ENCODE measurements around the gene OR2Y1.
"Not testable (repeated sequence)": the region's sequence is repeated elsewhere in the genome, so short reads cannot be mapped to it uniquely, and the experiment has no call there.

Gene OR2Y1

DNA sequence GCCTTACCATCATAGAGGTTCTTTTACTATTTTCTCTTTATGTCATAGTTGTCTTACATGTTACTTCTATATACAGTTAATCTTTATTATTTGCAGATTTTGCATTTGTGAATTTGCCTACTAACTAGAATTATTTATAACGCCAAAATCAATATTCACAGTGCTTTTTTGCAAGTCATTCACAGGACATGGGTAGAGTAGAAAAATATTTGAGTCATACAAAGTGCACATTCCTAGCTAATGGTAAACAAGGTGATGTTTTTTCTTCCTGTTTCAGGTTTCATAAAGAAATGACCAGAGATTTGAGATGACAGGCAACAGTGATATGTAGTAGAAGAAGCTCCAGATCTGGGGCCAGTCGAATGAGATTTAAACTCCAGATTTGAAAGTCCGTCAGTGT lies 30.0 kb upstream of the OR2Y1 start:
- no peak for DNase-seq

DNA sequence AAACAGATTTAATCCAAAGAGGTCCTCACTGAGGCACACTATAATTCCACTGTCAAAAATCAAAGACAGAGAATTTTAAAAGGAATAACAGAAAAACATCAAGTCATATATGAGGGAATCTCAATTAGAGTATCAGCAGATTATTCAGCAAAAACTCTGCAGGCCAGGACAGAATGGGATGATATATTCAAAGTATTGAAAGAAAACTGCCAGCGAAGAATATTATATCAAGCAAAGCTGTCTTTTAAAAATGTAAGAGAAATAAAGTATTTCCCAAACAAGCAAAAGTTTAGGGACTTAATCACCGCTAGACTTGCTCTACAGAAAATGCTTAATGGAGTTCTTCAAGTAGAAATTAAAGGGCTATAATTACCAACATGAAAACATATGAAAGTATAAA lies 15.7 kb upstream of the OR2Y1 start:
- no peaks in the 10 kb centered on the region for H3K27me3 ChIP-seq
- no peak for DNase-seq
- H3K36me3 ChIP-seq = no peaks in the 10 kb centered on the region
- no peak overlapping the region for H3K4me3 ChIP-seq
- peaks cover 0 to 20% (median 0%) of the 10 kb centered on the region in 3 donors for H3K9me3 ChIP-seq
- TF ChIP-seq, protein P1, sequence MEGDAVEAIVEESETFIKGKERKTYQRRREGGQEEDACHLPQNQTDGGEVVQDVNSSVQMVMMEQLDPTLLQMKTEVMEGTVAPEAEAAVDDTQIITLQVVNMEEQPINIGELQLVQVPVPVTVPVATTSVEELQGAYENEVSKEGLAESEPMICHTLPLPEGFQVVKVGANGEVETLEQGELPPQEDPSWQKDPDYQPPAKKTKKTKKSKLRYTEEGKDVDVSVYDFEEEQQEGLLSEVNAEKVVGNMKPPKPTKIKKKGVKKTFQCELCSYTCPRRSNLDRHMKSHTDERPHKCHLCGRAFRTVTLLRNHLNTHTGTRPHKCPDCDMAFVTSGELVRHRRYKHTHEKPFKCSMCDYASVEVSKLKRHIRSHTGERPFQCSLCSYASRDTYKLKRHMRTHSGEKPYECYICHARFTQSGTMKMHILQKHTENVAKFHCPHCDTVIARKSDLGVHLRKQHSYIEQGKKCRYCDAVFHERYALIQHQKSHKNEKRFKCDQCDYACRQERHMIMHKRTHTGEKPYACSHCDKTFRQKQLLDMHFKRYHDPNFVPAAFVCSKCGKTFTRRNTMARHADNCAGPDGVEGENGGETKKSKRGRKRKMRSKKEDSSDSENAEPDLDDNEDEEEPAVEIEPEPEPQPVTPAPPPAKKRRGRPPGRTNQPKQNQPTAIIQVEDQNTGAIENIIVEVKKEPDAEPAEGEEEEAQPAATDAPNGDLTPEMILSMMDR (IDR thresholded peaks at IDR 0.05) = no peak
- intact Hi-C loops (cut with DNase I; ENCODE audit: low total_unique reads) = no loop called here
- H3K27ac ChIP-seq = no peak overlapping the region
- H3K4me1 ChIP-seq = no peaks in the 10 kb centered on the region

More for the DNA sequence above, 30.0 kb upstream of the OR2Y1 start:
- intact Hi-C loops (cut with DNase I; ENCODE audit: low total_unique reads) = no loop called here
- no peak overlapping the region for H3K27ac ChIP-seq
- no peak overlapping the region for H3K4me3 ChIP-seq
- no peaks in the 10 kb centered on the region for H3K4me1 ChIP-seq
- TF ChIP-seq, protein P1 (IDR thresholded peaks at IDR 0.05) = no peak
- H3K9me3 ChIP-seq = peaks cover 3 to 14% (median 5%) of the 10 kb centered on the region in 3 donors
- H3K36me3 ChIP-seq = peaks cover 0 to 3% (median 0%) of the 10 kb centered on the region in 3 donors
- H3K27me3 ChIP-seq = no peaks in the 10 kb centered on the region

DNA sequence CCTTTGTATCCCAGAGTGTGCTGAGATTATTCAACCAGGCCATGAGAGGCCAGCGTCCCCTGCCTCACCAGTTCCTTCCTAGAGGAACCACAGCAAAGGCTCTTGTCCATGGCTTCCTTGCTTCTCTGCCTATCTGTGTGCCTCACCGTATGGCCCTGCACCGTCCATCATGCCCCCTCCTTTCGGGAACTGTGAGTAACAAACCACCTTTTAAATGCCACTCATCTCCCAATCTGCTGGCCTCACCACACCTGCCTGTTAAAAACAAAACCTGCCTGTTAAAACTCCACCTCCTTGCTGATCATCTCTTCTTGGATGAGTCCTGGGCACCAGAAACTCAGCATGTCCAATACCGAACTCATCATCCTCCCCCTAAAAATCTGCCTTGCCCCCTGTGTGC lies 4.4 kb upstream of the OR2Y1 start:
- TF ChIP-seq, protein P1 (IDR thresholded peaks at IDR 0.05) = no peak
- Histone ChIP-seq H3K27me3 (peaks cover 0 to 9% of the 10 kb centered on the region in 2 donors), H3K36me3 (no peaks in the 10 kb centered on the region), H3K9me3 (no peaks in the 10 kb centered on the region), H3K4me3 (no peak overlapping the region), H3K4me1 (no peaks in the 10 kb centered on the region), H3K27ac (no peak overlapping the region)
- intact Hi-C loops (cut with DNase I; ENCODE audit: low total_unique reads) = no loop called here
- no peak for DNase-seq

DNA sequence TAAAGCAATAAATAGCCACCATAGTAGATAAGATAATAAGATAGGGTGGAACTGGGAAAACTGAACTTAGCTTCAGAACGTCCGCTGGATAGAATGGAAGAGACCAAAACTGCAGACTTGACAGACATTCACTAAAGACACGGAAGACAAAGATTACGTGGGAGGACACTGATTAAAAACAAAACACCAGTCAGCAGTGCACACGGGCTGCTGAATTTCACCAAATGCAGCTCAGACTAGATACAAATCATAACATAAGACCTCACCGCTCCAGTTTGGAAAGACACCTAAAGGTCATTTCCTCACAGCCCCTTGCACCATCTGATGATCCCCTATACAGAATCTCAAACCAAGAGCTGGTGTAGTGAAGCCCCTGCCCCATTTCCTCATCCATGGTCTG lies 2.9 kb upstream of the OR2Y1 start:
- Histone ChIP-seq H3K27me3 (peaks cover 0 to 9% of the 10 kb centered on the region in 2 donors), H3K4me1 (no peaks in the 10 kb centered on the region), H3K4me3 (no peak overlapping the region), H3K27ac (no peak overlapping the region), H3K36me3 (no peaks in the 10 kb centered on the region), H3K9me3 (no peaks in the 10 kb centered on the region)
- no peak for DNase-seq
- intact Hi-C loops (cut with DNase I; ENCODE audit: low total_unique reads) = no loop called here
- TF ChIP-seq, protein P1 (IDR thresholded peaks at IDR 0.05) = no peak

DNA sequence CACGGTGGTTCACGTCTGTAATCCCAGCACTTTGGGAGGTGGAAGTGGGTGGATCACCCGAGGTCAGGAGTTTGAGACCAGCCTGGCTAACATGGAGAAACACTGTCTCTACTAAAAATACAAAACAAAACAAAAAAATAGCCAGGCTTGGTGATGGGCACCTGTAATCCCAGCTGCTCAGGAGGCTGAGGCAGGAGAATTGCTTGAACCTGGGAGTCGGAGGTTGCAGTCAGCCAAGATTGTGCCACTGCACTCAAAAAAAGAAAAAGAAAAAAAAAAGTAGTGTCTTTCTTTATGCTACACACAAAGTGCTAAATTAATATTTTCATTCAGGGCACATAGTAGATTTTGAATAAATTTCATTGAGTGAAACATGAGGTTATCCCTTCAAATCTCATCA lies 1.1 kb upstream of the OR2Y1 start:
- H3K4me3 ChIP-seq; DNase-seq; intact Hi-C loops (cut with DNase I; ENCODE audit: low total_unique reads); H3K9me3 ChIP-seq; H3K27ac ChIP-seq; H3K27me3 ChIP-seq; H3K36me3 ChIP-seq; H3K4me1 ChIP-seq: not testable (repeated sequence)

DNA sequence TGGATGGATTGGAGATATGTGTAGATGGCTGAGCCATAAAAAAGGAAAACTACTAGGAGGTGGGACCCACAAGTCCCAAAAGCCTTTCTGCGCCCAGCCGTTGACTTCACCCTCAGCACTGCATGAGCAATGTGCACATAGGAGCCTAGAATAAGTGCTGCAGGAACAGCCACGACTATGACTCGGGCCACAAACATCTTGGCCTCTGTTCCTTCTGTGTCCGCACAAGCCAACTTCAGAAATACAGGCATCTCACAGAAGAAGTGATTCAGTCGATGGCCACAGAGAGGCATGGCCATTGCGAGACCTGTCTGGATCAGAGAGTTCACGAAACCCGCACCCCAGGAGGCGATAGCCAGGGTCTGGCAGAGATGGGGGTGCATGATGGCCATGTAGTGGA lies 587 bp downstream of the OR2Y1 start:
- H3K4me1 ChIP-seq = no peaks in the 10 kb centered on the region
- H3K4me3 ChIP-seq = no peak overlapping the region
- no peaks in the 10 kb centered on the region for H3K36me3 ChIP-seq
- intact Hi-C loops (cut with DNase I; ENCODE audit: low total_unique reads) = no loop called here
- DNase-seq = no peak
- no peak overlapping the region for H3K27ac ChIP-seq
- no peaks in the 10 kb centered on the region for H3K9me3 ChIP-seq
- TF ChIP-seq, protein P1 (IDR thresholded peaks at IDR 0.05) = no peak
- H3K27me3 ChIP-seq = no peaks in the 10 kb centered on the region
